HepG2 (cell line): ENCODE measurements around the gene SETD1A. TPM values are rescaled to one million over a fixed set of nuclear protein-coding genes. Genes with fewer than 3 reads are reported as not detected.

Source experiments
- BRD4 ChIP-seq: sonication (generic); formaldehyde crosslinking; IDR thresholded peaks from 2 replicates; pipeline ENCODE4 v1.4.0; 2020; ENCODE audit warnings: missing genetic modification reagents
- DR1 ChIP-seq: sonication (generic); formaldehyde crosslinking; IDR thresholded peaks from 2 replicates; pipeline ENCODE4 v1.8.0; 2021; ENCODE audit warnings: mild to moderate bottlenecking, missing genetic modification reagents, inconsistent platforms
- FOSL1 ChIP-seq: sonication (generic); formaldehyde crosslinking; IDR thresholded peaks from 2 replicates; pipeline ENCODE4 v1.9.0; 2021; ENCODE audit warnings: missing genetic modification reagents, borderline replicate concordance
- FOXJ3 ChIP-seq: sonication (generic); formaldehyde crosslinking; IDR thresholded peaks from 2 replicates; pipeline ENCODE4 v1.4.0; 2020; ENCODE audit warnings: missing genetic modification reagents, mild to moderate bottlenecking, borderline replicate concordance
- IKZF5 ChIP-seq: IDR thresholded peaks from 2 replicates; pipeline ENCODE4 v1.6.1; 2018; ENCODE audit warnings: missing genetic modification reagents, mild to moderate bottlenecking, missing compliant biosample characterization
- JUNB ChIP-seq: sonication (generic); formaldehyde crosslinking; IDR thresholded peaks from 2 replicates; pipeline ENCODE4 v1.8.0; 2022; ENCODE audit warnings: missing genetic modification reagents, mild to moderate bottlenecking, borderline replicate concordance
- MYC ChIP-seq: sonication (generic); formaldehyde crosslinking; IDR thresholded peaks from 2 replicates; pipeline ENCODE4 v1.9.0; 2021; ENCODE audit warnings: missing genetic modification reagents, borderline replicate concordance
- NFYB ChIP-seq: sonication (generic); formaldehyde crosslinking; IDR thresholded peaks from 2 replicates; pipeline ENCODE4 v1.4.0; 2020; ENCODE audit warnings: missing genetic modification reagents
- RNF219 ChIP-seq: sonication (generic); formaldehyde crosslinking; IDR thresholded peaks from 2 replicates; pipeline ENCODE4 v1.5.0; 2020; ENCODE audit warnings: mild to moderate bottlenecking, missing genetic modification reagents
- SETDB1 ChIP-seq: sonication (generic); formaldehyde crosslinking; IDR thresholded peaks from 2 replicates; pipeline ENCODE4 v1.5.1; 2020; ENCODE audit warnings: missing genetic modification reagents, mild to moderate bottlenecking, borderline replicate concordance
- SRSF4 ChIP-seq: fragments of 200-400 bp; formaldehyde crosslinking; IDR thresholded peaks from one replicate; pipeline ENCODE4 v1.6.1; 2018; ENCODE audit warnings: mild to moderate bottlenecking, low read depth, low read length, moderate library complexity; ENCODE audit not compliant: poor library complexity, severe bottlenecking
- TARDBP ChIP-seq: sonication (generic); formaldehyde crosslinking; IDR thresholded peaks from 2 replicates; pipeline ENCODE4 v1.8.0; 2022; ENCODE audit warnings: mild to moderate bottlenecking, missing genetic modification reagents
- TOE1 ChIP-seq: sonication (generic); formaldehyde crosslinking; IDR thresholded peaks from 2 replicates; pipeline ENCODE4 v1.4.0; 2020; ENCODE audit warnings: mild to moderate bottlenecking, missing genetic modification reagents
- ZBTB49 ChIP-seq: sonication (generic); formaldehyde crosslinking; IDR thresholded peaks from 2 replicates; pipeline ENCODE4 v1.4.0; 2020; ENCODE audit warnings: missing genetic modification reagents, borderline replicate concordance
- ZFAT ChIP-seq: sonication (generic); formaldehyde crosslinking; conservative IDR thresholded peaks from 2 replicates; pipeline ENCODE4 v1.8.1; 2023; ENCODE audit warnings: missing genetic modification reagents, inconsistent platforms
- ZFP90 ChIP-seq: sonication (generic); formaldehyde crosslinking; IDR thresholded peaks from 2 replicates; pipeline ENCODE4 v1.8.0; 2022; ENCODE audit warnings: missing genetic modification reagents, mild to moderate bottlenecking, inconsistent platforms, borderline replicate concordance
- ZNF230 ChIP-seq: sonication (generic); formaldehyde crosslinking; IDR thresholded peaks from 2 replicates; pipeline ENCODE4 v1.4.0; 2020; ENCODE audit warnings: mild to moderate bottlenecking, missing genetic modification reagents
- ZNF234 ChIP-seq: sonication (generic); formaldehyde crosslinking; conservative IDR thresholded peaks from 2 replicates; pipeline ENCODE4 v1.5.1; 2020; ENCODE audit warnings: mild to moderate bottlenecking, missing genetic modification reagents
- ZNF350 ChIP-seq: sonication (generic); formaldehyde crosslinking; IDR thresholded peaks from 2 replicates; pipeline ENCODE4 v1.4.0; 2020; ENCODE audit warnings: mild to moderate bottlenecking, low read depth, missing genetic modification reagents, borderline replicate concordance
- ZNF431 ChIP-seq: sonication (generic); formaldehyde crosslinking; IDR thresholded peaks from 2 replicates; pipeline ENCODE4 v1.9.0; 2022; ENCODE audit warnings: missing genetic modification reagents, low read depth, mild to moderate bottlenecking, borderline replicate concordance
- ZNF547 ChIP-seq: sonication (generic); formaldehyde crosslinking; IDR thresholded peaks from 2 replicates; pipeline ENCODE4 v1.5.1; 2020; ENCODE audit warnings: mild to moderate bottlenecking, missing genetic modification reagents
- ZNF629 ChIP-seq: sonication (generic); formaldehyde crosslinking; conservative IDR thresholded peaks from 2 replicates; pipeline ENCODE4 v1.5.0; 2020; ENCODE audit warnings: missing genetic modification reagents
- ZNF678 ChIP-seq: sonication (generic); formaldehyde crosslinking; IDR thresholded peaks from 2 replicates; pipeline ENCODE4 v1.4.0; 2020; ENCODE audit warnings: mild to moderate bottlenecking, missing genetic modification reagents
- ZNF839 ChIP-seq: sonication (generic); formaldehyde crosslinking; IDR thresholded peaks from 2 replicates; pipeline ENCODE4 v1.4.0; 2020; ENCODE audit warnings: missing genetic modification reagents, mild to moderate bottlenecking, borderline replicate concordance
- polyA plus RNA-seq, 8 experiments: library from polyadenylated mRNA; depleted of rRNA in 3 of 8; stranded (reverse) in 7 of 8; unstranded in 1 of 8; fragments of >200 nt; fragmentation: Illumina TruSeq in 4 of 8; extraction: Trizol in 4 of 8; gene quantifications; 2 replicates each; pipeline versions ENCODE4 v1.2.1 to v1.2.3, GENCODE V29; 2011 to 2016; ENCODE audit warnings: low read depth in 4 of 8, missing spikeins in 1 of 8, mixed read lengths in 1 of 8; ENCODE audit not compliant: insufficient read depth in 1 of 8
- total RNA-seq, 5 experiments: library from RNA; depleted of rRNA; stranded (reverse); fragments of >200 nt; fragmentation: Illumina TruSeq; extraction: Trizol; gene quantifications; 2 replicates each; pipeline ENCODE4 v1.2.3, GENCODE V29; 2016; ENCODE audit warnings: low read depth in 1 of 5

The SETD1A gene
- total and polyA plus RNA-seq, 2 of the 13 experiments (the other 11 are each of a cell fraction or from before 2014, with no cell fraction given): 3.8 to 5.6 TPM

- peak; percentile 45; the same call in 1 of the 2 replicates for TF ChIP-seq ZBTB49 (CRISPR knock-in tag)
- TF ChIP-seq TOE1: peak; percentile 53; the same call in 1 of the 2 replicates
- no peak for TF ChIP-seq ZNF629 (CRISPR knock-in tag)
- no peak for TF ChIP-seq ZNF678 (CRISPR knock-in tag)
- peak; percentile 61; the same call in 1 of the 2 replicates for TF ChIP-seq TARDBP (CRISPR knock-in tag)
- TF ChIP-seq SRSF4: peak; percentile 55
- peak; percentile 61; the same call in 1 of the 2 replicates for TF ChIP-seq MYC (CRISPR knock-in tag)
- TF ChIP-seq NFYB (CRISPR knock-in tag): peak; percentile 41
- TF ChIP-seq ZNF547 (CRISPR knock-in tag): 0 out of 2 replicates have a peak, but pooled peaks have one; percentile 16
- TF ChIP-seq IKZF5 (CRISPR knock-in tag): peak; percentile 62
- TF ChIP-seq FOXJ3 (CRISPR knock-in tag): peak; percentile 23; the same call in 1 of the 2 replicates
- TF ChIP-seq ZNF350 (CRISPR knock-in tag): peak; percentile 43; the same call in 1 of the 2 replicates
- no peak for TF ChIP-seq JUNB (CRISPR knock-in tag)
- no peak; the same call in 1 of the 2 replicates for TF ChIP-seq BRD4 (CRISPR knock-in tag)
- 0 out of 2 replicates have a peak, but pooled peaks have one; percentile 68 for TF ChIP-seq ZNF839 (CRISPR knock-in tag)
- peak; percentile 84; the same call in 1 of the 2 replicates for TF ChIP-seq ZNF230 (CRISPR knock-in tag)
- peak; percentile 78 for TF ChIP-seq DR1 (CRISPR knock-in tag)
- TF ChIP-seq SETDB1 (CRISPR knock-in tag): no peak
- TF ChIP-seq ZNF431 (CRISPR knock-in tag): 0 out of 2 replicates have a peak, but pooled peaks have one; percentile 56
- no peak for TF ChIP-seq ZNF234 (CRISPR knock-in tag)
- peak; percentile 99 for TF ChIP-seq ZFAT (CRISPR knock-in tag)
- no peak for TF ChIP-seq FOSL1 (CRISPR knock-in tag)
- no peak for TF ChIP-seq RNF219 (CRISPR knock-in tag)
- TF ChIP-seq ZFP90 (CRISPR knock-in tag): 0 out of 2 replicates have a peak, but pooled peaks have one; percentile 51
Observed at GRCh38 chr16:30957456-30958174, at the start of gene SETD1A (continued).
